COLO668 (cell line): ENCODE measurements around the gene ZNF234.
"Not testable (repeated sequence)": the region's sequence is repeated elsewhere in the genome, so short reads cannot be mapped to it uniquely, and the experiment has no call there.

Experiments
- DNase-seq: peaks from one replicate; lab custom pipeline; 2025; ENCODE audit not compliant: unreplicated experiment; lab: John Stamatoyannopoulos, UW

Gene ZNF234

DNA sequence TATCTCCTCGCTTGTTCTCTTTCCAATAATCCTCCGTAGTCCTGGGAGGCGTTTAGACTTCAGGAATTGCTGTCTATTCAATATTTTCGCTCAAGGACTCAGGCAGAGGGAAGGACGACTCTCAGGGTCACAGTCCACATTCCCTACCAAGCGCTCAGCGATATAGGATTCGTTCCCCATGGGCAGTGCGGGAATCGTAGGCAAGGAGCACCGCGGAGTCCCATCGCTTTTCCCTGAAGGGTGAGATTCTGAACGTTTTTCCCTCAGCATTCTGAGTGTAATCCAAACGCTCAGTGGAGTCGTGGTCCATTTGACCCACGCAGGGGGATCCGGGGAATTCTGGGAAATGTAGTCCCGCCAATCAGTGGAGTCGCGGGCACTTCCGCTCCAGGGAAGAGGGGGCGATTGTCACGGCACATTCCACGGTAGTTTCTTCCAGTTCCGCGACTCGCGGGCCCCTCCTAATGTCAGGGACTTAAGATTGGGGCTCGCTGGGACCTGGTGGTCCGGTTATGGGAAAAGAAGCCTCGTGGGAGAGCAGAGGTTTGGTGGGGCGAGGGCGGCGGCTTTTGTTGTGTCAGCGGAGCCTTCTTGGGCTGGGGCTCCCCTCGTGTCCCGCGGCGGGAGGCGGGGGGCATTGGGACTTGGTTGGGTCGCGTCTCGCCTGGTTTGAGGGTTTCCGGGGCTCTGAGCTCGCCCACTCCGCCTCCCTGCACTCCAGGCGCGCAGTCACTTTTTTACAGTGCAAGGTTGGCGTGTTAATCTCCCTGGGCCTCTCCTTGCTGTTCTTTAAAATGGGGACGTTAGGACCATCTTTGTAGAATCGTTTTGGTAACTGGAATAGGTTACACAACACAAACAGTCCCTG is at the start of gene ZNF234:
Gene ZNF234 (plus strand): TSS at position 364 of the 868 bp plus-strand sequence. CDS start 3,079 bp downstream, outside the sequence.
- DNase-seq: peak; percentile 75

DNA sequence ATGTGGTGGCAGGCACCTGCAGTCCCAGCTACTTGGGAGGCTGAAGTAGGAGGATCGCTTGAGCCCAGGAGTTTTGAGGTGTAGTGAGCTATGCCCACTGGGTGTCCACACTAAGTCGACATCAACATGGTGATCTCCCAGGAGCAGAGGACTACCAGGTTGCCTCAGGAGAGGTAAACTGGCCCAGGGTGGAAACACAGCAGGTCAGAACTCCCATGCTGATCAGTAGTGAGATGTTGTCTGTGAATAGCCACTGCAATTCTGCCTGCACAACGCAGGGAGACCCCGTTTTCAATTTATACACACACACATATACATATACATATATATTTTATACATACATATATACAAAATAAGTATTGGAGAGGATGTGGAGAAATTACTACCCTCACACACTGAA is 49.2 kb upstream of the ZNF234 start:
- no peak for DNase-seq

DNA sequence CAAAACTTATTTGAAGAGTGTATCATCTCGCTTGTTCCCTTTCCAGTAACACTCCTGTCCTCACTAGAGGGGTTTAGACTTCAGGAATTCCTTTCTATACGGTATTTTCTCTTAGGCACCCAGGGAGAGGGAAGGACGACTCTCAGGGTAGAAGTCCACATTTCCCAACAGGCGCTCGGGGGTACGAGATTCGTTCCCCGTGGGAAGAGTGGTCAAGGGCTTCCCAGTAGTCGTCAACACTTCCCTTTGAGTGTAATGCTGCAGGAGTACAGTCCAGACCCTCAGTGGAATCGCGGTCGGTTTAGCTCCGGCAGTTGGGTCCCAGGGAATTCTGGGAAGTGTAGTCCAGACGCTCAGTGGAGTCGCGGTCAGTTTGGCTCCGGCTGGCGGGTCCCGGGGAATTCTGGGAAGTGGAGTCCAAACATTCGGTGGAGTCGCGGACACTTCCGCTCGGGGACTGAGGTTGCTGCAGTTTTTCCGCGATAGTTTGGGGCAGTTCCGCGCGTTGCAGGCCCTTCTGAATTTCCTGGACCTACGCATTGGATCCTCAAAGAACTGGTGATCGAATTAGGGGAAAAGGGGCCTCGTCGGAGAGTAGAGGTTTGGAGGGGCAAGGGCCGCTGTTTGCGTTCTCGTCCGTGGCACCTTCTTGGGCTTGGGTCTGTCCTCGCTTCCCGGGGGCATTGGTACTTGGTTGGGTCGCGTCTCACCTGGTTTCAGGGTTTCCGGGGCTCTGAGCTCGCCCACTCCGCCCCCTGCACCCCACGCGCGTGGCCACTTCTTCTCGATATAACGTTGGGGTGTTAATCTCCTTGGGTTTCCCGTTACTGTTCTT is 47.2 kb upstream of the ZNF234 start, which contains the start of gene ZNF224:
Gene ZNF224 (plus strand): TSS at position 431 of the 835 bp plus-strand sequence. CDS start 3,513 bp downstream, outside the sequence.
- DNase-seq: peak; percentile 89

DNA sequence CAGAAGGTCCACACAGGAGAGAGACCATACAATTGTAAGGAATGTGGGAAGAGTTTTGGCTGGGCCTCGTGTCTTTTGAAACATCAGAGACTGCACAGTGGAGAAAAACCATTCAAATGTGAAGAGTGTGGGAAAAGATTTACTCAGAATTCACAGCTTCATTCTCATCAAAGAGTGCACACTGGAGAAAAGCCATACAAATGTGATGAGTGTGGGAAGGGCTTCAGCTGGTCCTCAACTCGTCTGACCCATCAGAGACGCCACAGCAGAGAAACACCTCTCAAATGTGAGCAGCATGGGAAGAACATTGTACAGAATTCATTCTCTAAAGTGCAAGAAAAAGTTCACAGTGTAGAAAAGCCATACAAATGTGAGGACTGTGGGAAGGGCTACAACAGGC is 33.6 kb upstream of the ZNF234 start:
- DNase-seq: no peak

DNA sequence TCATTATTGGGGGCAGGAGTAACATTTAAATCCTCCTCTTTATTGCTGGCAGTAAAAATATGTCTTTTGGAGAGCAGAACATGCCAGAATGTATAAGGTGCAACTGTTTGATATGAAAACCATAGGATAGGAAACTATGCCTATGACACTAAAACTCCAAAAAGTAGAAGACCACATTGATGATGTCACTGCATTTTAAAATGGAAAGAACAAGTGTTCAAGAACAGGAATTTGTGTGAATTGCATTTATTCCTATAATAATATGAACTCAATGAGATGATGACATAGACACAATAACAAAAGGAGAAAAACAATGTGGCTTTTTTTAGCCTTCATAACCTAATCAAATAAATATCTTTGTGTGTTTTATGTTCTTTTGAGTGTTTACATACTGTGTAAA is 31.9 kb upstream of the ZNF234 start:
- no peak for DNase-seq

- DNase-seq: no peak
These were observed 29.4 kb upstream of the ZNF234 start for GRCh38 chr19:44111910-44112463.

DNA sequence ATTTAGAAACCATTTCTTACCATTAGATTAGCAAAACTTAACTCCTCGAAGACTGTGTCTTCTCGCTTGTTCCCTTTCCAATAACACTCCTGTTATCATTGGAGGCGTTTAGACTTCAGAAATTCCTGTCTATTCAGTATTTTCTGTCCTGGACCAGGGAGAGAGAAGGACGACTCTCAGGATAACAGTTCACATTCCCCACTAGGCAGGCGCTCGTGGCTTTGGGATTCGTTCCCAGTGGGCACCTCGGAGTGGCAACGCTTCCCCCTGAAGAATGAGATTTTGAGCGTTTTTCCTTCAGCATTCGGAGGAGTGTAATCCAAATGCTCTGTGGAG is 28.6 kb upstream of the ZNF234 start:
- DNase-seq: no peak

GRCh38 chr19:44113138-44113783 is 28.1 kb upstream of the ZNF234 start, which contains the start of gene ZNF225:
ZNF225 (plus strand) TSS chr19:44113399; CDS start chr19:44115828, 2,429 bp downstream.
- peak; percentile 93 for DNase-seq

DNA sequence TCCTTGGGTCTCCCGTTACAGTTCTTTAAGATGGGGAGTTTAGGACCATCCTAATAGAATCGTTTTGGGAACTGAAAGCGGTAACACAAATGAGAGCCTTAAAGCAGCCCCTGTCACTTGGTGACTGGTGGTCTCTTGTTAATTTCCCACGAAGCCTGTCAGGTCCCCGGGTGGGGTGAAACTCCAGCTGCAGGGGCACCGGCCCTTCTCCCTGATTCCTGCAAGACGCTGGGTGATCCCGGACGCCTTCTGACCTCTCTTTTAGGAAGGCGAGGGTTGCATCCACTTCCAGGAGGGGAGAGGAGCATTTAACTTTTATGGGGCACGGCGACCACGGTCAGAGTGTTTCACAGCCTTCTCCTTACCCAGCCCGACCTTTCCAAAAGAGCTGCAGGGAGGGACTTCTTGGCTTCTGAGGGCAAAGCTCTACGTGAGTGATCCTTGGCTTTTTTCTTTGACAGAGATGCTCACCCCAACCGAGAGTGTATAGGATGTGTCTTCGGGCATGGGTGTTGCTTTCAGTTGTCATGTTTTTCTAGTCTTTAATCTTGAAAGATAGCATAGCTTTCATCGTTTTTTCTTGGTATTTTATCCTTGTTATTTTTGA is 27.5 kb upstream of the ZNF234 start:
- no peak for DNase-seq

GRCh38 chr19:44121162-44121561 is 20.2 kb upstream of the ZNF234 start:
- not testable (repeated sequence) for DNase-seq

DNA sequence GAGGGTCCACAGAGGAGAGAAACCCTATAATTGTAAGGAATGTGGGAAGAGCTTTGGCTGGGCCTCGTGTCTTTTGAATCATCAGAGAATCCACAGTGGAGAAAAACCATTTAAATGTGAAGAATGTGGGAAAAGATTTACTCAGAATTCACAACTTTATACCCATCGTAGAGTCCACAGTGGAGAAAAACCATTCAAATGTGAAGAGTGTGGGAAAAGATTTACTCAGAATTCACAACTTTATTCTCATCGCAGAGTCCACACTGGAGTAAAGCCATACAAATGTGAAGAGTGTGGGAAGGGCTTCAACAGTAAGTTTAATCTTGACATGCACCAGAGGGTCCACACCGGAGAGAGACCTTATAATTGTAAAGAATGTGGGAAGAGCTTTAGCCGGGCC is 9.4 kb upstream of the ZNF234 start:
- no peak for DNase-seq

DNA sequence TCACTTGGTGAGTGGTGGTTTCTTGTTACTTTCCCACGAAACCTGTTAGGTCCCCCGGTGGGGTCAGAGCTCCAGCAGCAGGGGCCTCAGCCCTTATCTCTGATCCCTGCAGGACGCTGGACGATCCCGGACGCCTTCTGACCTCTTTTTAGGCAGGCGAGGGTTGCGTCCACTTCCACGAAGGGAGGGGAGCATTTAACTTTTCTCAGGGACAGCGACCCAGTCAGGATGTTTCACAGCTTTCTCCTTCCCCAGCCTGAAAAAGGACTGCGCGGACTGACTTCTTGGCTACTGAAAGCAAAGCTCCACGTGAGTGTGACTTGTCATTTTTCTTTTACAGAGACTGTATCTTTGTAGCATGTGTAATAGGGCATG is 692 bp downstream of the ZNF234 start:
- DNase-seq: peak; percentile 20

DNA sequence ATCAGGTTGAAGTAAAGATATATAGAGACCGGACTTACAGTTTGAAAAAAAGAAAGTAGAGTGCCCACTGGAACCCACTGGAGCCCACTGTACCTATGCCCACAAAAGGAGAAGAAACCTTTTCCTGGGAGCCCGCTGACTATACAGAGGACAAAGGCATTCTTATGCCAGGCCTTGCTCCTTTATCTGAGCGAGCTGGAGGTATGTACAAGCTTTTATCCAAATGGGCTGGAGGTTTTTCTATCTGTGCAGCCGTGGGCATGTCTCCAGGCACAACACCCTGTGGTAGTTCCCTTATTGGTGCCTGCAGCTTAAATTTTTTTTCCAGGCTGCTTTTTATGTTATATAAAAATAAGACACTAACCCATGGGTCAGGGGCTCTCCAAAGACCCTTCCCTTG is 8.4 kb downstream of the ZNF234 start:
- no peak for DNase-seq

DNA sequence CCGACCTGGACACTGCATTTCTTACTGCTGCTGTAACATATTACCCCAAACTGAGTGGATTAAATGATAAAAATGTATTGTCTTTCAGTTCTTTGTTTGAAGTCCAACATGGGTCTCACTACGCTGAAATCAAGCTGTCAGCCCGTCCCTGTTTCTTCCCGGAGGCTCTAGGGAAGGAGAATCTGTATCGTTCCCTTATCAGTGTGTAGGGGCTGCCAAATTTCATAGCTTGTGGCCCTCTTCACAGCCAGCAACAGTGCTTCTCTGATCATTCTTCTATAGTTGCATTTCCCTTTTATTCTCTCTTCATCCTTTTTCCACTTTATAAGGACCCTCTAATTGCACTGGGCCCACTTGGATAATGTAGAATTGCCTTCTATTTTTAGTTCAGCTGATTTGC is 10.1 kb downstream of the ZNF234 start:
- no peak for DNase-seq

DNA sequence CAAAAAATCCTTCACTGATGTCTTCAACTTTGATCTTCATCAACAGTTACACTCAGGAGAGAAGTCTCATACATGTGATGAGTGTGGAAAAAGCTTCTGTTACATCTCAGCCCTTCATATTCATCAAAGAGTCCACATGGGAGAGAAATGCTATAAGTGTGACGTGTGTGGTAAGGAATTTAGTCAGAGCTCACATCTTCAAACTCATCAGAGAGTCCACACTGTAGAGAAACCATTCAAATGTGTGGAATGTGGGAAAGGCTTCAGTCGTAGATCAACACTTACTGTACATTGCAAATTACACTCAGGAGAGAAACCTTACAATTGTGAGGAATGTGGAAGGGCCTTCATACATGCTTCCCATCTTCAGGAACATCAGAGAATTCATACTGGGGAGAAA is 15.1 kb downstream of the ZNF234 start:
- DNase-seq: no peak

- DNase-seq: no peak
These were observed 22.4 kb downstream of the ZNF234 start for GRCh38 chr19:44163789-44164188.

DNA sequence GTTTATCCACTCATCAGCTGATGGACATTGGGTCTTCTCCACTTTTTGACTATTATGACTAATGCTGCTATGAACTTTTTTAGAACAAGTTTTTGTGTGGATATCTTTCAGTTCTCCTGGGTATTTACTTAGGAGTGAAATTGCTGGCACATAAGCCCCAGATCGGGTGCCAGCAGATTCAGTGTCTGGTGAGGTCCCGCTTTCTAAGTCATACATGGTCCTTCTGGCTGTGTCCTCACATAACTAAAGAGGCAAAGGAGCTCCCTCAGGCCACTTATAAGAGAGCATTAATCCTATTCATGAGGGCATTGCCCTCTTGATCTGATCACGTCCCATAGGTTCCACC is 22.9 kb downstream of the ZNF234 start:
- DNase-seq: no peak

DNA sequence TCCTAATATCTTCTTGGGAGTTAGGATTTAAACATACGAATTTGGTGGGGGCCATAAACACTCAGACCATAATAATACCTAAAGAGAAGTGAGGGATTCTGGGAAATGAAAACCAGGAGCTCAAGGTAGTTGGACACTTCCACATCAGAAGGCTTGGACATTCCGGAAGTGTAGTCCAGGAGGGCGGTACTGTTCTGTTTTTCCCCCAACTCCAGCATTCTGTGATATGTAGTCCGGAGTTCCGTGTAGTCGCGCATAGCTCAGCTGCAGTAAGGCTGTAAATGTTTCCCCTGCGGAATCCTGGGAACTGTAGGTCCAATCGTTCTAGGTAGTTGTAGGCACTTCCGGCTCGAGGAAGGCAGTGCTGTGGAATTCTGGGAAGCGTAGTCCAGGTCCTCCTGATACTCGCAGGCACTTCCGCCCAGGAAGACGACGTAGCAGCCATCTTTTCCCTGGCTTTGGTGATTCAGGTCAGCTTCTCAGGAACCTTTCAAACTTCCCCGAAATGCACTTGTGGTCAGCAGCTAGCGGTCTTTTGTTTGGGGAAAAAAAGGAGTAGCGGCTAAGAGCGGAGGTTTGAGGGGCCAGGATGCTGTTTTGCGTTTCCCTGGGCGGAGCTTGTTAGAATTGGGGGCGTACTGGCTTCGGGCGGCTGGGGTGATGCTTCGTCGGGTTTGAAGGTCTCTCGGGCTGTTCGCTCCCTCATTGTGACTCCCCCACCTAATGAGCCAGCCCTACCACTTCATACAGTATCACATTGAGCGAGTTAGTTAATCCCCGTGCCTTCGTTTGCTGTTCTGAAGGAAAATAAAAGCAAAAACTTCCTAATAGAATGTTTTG is 23.5 kb downstream of the ZNF234 start, which contains the start of gene ZNF226:
Gene ZNF226 (plus strand): TSS at position 428 of the 840 bp plus-strand sequence. CDS start 4,981 bp downstream, outside the sequence.
- peak; percentile 88 for DNase-seq

- DNase-seq: not testable (repeated sequence)
These were observed 29.3 kb downstream of the ZNF234 start for GRCh38 chr19:44170660-44171059.

DNA sequence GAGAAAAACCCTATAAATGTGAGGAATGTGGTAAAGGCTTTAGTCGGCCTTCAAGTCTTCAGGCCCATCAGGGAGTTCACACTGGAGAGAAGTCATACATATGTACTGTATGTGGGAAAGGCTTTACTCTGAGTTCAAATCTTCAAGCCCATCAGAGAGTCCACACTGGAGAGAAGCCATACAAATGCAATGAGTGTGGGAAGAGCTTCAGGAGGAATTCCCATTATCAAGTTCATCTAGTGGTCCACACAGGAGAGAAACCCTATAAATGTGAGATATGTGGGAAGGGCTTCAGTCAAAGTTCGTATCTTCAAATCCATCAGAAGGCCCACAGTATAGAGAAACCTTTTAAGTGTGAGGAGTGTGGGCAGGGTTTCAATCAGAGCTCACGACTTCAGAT is 35.2 kb downstream of the ZNF234 start:
- DNase-seq: no peak
